ENCODE data around the gene RFTN1.

Gene RFTN1

DNA sequence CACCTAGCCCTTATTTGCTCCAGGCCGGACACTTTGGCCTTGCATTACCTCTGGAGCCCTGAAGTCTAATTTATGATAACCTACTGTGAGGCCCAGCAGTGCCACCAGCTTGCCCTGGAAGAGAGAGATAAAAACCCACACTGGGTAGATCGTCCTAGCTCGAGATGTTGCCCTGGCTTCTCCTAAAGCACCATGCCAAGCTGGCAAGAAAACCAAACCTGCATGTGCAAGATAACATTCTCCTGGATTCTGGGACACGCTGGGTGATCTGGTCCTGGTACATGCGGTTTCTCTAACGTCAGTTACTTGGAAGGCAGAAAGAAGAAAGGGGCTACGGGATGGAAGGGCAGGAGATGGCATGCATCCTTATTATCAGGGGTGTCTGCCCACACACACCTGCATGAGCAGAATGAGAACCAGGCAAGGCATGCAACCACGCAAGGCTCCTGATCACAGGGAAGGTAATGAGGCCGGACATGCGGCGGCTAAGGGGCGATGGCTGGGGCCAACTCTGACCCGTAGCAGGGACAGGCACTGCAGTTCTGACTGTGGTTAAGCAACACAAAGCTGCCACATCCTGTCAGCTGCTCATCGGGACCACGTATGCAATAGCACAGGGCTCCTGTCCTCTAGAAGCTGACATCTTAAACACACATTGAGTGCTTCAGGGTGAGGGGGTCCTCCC lies 175.5 kb downstream of the RFTN1 start:
- peak; percentile 79 for DNase-seq
- Mint-ChIP-seq H3K4me3 (no peak overlapping the region), H3K4me1 (peaks cover 50% of the 10 kb centered on the region), H3K27me3 (no peaks in the 10 kb centered on the region), H3K27ac (peak overlapping the region; percentile 76), H3K36me3 (peaks cover 70% of the 10 kb centered on the region), H3K9me3 (no peaks in the 10 kb centered on the region)
- CTCF ChIA-PET: interaction anchor here (0.6 to 2.9 kb wide), 6 partner anchors 19 to 213 kb away, joined by 3 to 13 read pairs (median 4); no protein-coding TSS in a partner anchor

DNA sequence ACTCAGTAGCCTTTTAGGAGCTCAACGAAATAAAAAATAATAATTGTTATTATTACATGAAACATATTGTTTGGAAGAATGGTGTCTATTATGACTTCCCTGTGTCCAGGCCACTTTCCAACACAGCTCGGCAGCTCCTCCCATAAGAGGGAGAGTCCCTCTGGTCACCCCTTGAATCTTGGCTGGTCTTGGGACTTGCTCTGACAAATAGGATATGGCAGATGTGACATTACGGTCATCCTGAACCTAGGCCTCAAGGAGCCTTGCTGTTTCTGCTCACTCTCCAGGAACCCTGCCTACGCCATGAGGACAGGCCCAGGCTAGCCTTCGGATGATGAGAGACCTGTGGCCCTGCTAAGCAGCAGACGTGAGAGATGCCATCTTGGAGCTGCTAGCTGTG lies 176.7 kb downstream of the RFTN1 start:
- peaks cover 76% of the 10 kb centered on the region for H3K36me3 Mint-ChIP-seq
- CTCF ChIA-PET: interaction anchor here (0.6 to 2.9 kb wide), 4 partner anchors 12 to 214 kb away, joined by 3 to 13 read pairs (median 8); no protein-coding TSS in a partner anchor
- H3K27me3 Mint-ChIP-seq: no peaks in the 10 kb centered on the region
- no peak for DNase-seq
- H3K4me1 Mint-ChIP-seq: peaks cover 51% of the 10 kb centered on the region
- no peak overlapping the region for H3K27ac Mint-ChIP-seq
- no peaks in the 10 kb centered on the region for H3K9me3 Mint-ChIP-seq
- H3K4me3 Mint-ChIP-seq: no peak overlapping the region

DNA sequence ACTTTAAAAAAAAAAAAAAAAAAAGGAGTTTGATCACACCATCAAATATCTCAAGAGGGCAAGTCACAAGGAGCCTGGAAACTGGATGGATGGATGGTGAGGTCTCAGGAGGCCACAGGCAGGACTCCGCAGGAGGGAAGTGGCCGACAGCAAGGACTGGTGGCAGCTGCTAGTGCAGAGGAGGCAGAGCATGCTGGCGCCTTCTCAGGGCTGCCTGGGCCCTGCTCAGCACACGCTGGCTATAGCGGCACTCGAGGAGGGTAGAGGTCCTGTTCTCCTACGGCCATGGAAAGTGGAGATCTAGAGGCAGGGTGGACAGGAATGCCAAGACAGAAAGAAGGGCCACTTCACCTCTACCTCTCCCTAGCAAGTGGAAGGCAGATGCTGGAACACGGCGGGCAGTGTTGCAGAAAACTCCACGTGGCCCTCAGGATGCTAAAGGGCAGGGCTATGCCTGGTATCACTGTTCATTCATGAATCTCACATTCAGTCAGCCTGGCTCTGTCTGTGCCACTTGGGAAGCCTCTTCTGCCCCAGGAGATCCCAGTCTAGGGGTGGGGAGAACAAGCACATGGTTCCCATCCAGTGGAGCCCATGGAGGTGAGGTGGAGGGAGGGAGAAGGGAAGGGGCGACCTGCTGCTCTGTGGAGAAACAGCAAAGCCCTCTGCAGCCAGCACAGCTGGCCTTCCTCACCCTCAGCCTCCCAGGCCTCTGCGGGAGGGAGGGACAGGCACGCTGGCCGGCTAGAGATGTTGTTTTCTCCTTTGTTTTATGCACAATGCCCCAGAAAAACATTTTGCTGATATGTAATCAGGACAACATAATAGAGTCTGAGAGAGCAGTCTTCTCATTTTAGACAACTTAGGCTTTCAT lies 177.5 kb downstream of the RFTN1 start:
- H3K9me3 Mint-ChIP-seq: peaks cover 6% of the 10 kb centered on the region
- peaks cover 82% of the 10 kb centered on the region for H3K36me3 Mint-ChIP-seq
- peak overlapping the region; percentile 83 for H3K27ac Mint-ChIP-seq
- no peaks in the 10 kb centered on the region for H3K27me3 Mint-ChIP-seq
- H3K4me1 Mint-ChIP-seq: peaks cover 50% of the 10 kb centered on the region
- DNase-seq: no peak
- no peak overlapping the region for H3K4me3 Mint-ChIP-seq
- CTCF ChIA-PET: interaction anchor here (0.6 to 2.9 kb wide), 3 partner anchors 11 to 215 kb away, joined by 3 to 13 read pairs (median 12); no protein-coding TSS in a partner anchor

DNA sequence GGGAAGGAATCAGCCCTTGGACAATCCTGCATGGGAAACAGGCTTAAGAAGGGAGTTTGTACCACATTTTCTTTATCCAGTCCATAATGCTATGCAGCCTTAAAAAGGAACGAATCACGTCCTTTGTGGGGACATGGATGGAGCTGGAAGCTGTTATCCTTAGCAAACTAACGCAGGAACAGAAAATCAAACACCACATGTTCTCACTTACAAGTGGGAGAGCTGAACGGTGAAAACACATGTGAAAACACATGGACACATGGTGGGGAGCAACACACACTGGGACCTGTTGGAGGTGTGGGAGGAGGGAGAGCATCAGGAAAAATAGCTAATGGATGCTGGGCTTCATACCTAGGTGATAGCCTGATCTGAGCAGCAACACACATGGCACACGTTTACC lies 178.2 kb downstream of the RFTN1 start:
- Mint-ChIP-seq H3K27me3 (no peaks in the 10 kb centered on the region), H3K4me1 (peaks cover 49% of the 10 kb centered on the region), H3K36me3 (peaks cover 84% of the 10 kb centered on the region), H3K9me3 (peaks cover 6% of the 10 kb centered on the region), H3K27ac (peak overlapping the region; percentile 83), H3K4me3 (no peak overlapping the region)
- DNase-seq: no peak
- CTCF ChIA-PET: interaction anchor here (2.9 kb wide), 1 partner anchor 216 kb away, joined by 12 read pairs; no protein-coding TSS in a partner anchor

DNA sequence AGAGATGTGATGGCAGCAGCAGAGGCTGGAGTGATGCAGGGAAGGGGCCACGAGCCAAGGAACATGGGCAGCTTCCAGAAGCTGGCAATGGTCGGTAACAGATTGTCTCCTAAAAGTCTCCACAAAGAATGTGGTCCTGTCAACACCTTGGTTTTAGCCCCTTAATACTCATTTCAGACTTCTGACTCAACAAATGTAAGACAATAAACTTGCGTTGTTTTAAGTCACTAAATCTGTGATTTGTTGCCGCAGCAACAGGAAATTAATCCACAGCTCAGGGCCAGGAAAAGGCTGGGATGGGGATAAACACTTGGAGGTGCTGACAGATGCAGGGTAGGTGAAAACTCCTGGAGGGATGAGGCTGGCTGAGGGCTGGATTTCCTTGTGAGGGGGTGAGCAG lies 178.6 kb downstream of the RFTN1 start:
- H3K4me1 Mint-ChIP-seq: peaks cover 49% of the 10 kb centered on the region
- H3K36me3 Mint-ChIP-seq: peaks cover 84% of the 10 kb centered on the region
- peaks cover 6% of the 10 kb centered on the region for H3K9me3 Mint-ChIP-seq
- no peak for DNase-seq
- H3K27ac Mint-ChIP-seq: peak overlapping the region; percentile 83
- no peaks in the 10 kb centered on the region for H3K27me3 Mint-ChIP-seq
- CTCF ChIA-PET: interaction anchor here (1.3 kb wide), 1 partner anchor 15 kb away, joined by 5 read pairs; no protein-coding TSS in a partner anchor
- no peak overlapping the region for H3K4me3 Mint-ChIP-seq

DNA sequence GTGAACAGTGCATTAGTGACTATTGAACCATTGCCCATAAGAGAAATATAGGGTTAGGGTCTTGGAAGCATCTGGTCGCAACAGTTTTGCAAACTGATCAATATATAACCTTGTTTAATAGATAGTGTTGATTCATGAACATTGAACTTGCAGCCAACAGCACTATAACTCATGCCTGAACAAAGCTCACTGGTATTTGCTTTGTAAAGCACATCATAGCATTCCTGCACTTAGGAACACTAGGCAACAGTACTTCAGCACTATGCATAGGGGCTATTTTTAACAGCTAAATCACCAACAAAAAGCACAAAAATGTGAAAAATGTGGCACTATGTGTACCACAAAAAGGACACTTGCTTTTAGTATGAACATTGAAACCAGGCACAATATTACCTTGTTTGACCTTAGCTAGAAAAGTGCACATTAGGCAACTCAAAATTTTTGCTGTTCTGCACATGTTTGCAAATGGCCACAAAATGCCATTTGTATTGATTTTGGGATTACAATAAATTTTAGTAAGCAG lies 180.5 kb downstream of the RFTN1 start:
- Mint-ChIP-seq H3K9me3 (peaks cover 6% of the 10 kb centered on the region), H3K4me1 (peaks cover 29% of the 10 kb centered on the region), H3K36me3 (peaks cover 81% of the 10 kb centered on the region), H3K27ac (no peak overlapping the region), H3K4me3 (no peak overlapping the region), H3K27me3 (no peaks in the 10 kb centered on the region)
- DNase-seq: no peak
- CTCF ChIA-PET: interaction anchor here (0.7 to 1.4 kb wide), 3 partner anchors 13 to 197 kb away, joined by 3 to 8 read pairs (median 3); no protein-coding TSS in a partner anchor

DNA sequence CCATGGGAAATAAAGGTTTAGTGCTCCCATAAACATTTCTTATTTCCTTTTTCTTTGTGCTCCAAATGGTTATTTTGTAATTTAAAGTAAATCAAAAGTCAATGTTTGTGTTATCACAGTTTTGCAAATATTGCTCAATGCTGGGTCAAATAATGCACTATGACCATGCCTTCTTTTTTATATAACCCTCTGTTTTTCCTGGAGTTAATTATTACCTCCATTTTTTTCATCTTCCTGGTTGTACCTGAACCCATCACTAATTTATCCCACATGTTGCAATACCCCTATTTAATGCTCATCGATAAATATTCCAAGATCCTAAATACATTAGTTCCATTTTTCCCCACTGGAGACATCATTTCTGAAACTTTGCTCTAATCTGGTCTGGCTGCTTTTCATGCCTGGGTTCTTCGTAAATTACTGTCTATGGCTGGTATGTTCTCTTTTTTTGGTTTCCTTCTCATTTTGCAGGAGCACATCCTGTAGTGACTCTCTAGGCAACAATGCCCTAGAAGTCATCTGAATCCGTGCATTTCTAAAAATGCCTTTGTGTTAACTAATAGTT lies 182.1 kb downstream of the RFTN1 start:
- no peak for DNase-seq
- peaks cover 87% of the 10 kb centered on the region for H3K36me3 Mint-ChIP-seq
- CTCF ChIA-PET: no interaction called here
- H3K27ac Mint-ChIP-seq: peak overlapping the region; percentile 60
- no peak overlapping the region for H3K4me3 Mint-ChIP-seq
- H3K9me3 Mint-ChIP-seq: peaks cover 6% of the 10 kb centered on the region
- peaks cover 17% of the 10 kb centered on the region for H3K4me1 Mint-ChIP-seq
- no peaks in the 10 kb centered on the region for H3K27me3 Mint-ChIP-seq

DNA sequence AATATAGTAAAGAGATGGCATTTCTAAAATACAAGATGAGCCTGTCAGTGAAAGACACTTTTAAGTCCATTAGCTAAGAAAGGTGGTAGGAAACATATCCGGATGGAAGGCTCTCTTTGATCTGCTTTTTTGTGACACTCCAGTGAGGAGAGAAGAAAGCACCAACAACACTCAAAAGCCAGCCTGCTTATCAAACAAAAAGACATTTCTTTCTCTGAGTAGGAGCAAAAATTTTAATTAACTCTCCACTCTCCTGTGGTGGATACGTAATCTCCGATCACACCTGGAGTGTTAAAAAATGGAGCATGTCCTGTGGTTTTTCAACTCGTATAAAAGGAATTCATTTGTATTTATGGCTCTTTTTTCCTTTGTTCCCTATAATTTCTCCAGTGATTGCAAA lies 183.1 kb downstream of the RFTN1 start:
- peak overlapping the region; percentile 33 for H3K27ac Mint-ChIP-seq
- peaks cover 6% of the 10 kb centered on the region for H3K9me3 Mint-ChIP-seq
- peaks cover 88% of the 10 kb centered on the region for H3K36me3 Mint-ChIP-seq
- H3K4me3 Mint-ChIP-seq: no peak overlapping the region
- no peaks in the 10 kb centered on the region for H3K27me3 Mint-ChIP-seq
- DNase-seq: no peak
- H3K4me1 Mint-ChIP-seq: peaks cover 12% of the 10 kb centered on the region
- CTCF ChIA-PET: no interaction called here

DNA sequence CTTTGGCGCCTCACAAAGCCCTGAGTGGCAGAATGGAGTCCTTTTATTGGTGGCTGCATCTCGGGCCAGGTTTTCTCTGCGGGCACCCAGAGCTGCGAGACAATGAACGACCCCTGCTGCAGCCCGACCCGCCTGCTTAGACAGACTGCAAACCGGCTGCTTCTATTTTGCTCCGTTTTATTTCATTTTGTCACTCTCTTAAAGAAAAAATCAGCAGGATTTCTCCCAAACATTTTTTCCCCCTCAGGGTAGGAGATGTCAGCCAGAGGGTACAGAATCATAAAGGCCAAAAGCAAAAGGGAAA lies 183.7 kb downstream of the RFTN1 start:
- Mint-ChIP-seq H3K27me3 (no peaks in the 10 kb centered on the region), H3K4me3 (no peak overlapping the region), H3K9me3 (peaks cover 6% of the 10 kb centered on the region), H3K4me1 (peaks cover 8% of the 10 kb centered on the region), H3K27ac (peak overlapping the region; percentile 60), H3K36me3 (peaks cover 87% of the 10 kb centered on the region)
- no peak for DNase-seq
- CTCF ChIA-PET: no interaction called here

DNA sequence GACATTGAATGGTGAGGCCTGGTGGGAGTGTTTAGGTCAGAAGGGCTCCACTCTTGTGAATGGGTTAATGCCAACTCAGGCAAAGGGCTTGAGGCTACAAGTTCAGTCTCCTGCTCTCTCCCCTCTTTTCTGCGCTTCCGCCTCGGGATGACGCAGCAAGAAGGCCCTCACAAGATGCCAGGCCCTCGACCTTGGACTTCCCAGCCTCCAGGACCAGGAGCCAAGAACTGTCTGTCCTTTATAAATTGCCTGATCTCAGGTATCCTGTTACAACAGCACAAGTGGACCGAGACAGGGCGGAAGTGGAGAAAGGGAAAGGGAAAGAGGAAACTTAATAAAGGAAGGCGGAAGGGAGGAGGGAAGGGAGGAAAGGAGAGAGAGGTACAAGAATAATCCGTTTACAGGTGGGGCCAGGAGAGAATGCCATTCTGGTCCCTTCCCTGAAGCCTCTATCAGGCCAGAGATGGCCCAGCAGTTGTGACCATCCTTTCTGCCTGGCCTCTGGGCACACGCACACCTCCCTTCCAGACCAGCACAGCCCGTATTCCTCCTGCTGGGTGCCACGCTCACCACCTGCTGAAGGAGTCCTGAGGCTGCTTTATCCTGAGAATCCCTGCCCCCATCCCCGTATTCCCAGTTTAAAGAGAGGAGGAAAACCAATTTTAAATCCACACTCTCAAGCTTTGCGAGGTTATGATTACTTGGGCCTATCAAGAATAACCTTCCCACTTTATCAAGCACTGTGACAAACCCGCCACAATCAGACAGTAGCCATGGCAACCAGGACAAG lies 184.3 kb downstream of the RFTN1 start:
- H3K4me3 Mint-ChIP-seq: no peak overlapping the region
- H3K36me3 Mint-ChIP-seq: peaks cover 86% of the 10 kb centered on the region
- H3K27me3 Mint-ChIP-seq: no peaks in the 10 kb centered on the region
- peak overlapping the region; percentile 60 for H3K27ac Mint-ChIP-seq
- H3K9me3 Mint-ChIP-seq: peaks cover 6% of the 10 kb centered on the region
- H3K4me1 Mint-ChIP-seq: peaks cover 10% of the 10 kb centered on the region
- no peak for DNase-seq
- CTCF ChIA-PET: no interaction called here

DNA sequence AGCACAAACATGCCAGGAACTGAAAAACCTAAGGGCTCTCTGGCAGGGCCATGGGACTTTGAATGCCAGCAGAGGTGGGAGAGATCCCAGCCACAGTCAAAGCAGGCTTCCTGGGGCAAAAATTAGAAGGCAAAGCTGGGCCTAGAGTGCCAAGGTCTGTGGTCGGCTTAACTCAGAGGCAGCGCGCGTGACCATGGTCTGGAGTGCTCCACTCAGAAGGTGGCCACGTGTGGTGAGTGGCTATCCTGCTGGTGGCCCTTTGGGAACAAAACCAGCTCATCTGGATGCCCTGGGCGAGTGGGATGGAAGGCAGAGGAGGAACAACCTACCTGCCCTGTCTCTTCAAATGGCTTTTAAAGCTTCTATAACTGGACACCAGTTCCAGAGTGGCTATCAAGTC lies 185.4 kb downstream of the RFTN1 start:
- no peak for DNase-seq
- Mint-ChIP-seq H3K36me3 (peaks cover 87% of the 10 kb centered on the region), H3K27me3 (no peaks in the 10 kb centered on the region), H3K4me3 (no peak overlapping the region), H3K4me1 (peaks cover 9% of the 10 kb centered on the region), H3K9me3 (peaks cover 6% of the 10 kb centered on the region), H3K27ac (peak overlapping the region; percentile 61)
- CTCF ChIA-PET: interaction anchor here (1.1 kb wide), 1 partner anchor 15 kb away, joined by 4 read pairs; no protein-coding TSS in a partner anchor

DNA sequence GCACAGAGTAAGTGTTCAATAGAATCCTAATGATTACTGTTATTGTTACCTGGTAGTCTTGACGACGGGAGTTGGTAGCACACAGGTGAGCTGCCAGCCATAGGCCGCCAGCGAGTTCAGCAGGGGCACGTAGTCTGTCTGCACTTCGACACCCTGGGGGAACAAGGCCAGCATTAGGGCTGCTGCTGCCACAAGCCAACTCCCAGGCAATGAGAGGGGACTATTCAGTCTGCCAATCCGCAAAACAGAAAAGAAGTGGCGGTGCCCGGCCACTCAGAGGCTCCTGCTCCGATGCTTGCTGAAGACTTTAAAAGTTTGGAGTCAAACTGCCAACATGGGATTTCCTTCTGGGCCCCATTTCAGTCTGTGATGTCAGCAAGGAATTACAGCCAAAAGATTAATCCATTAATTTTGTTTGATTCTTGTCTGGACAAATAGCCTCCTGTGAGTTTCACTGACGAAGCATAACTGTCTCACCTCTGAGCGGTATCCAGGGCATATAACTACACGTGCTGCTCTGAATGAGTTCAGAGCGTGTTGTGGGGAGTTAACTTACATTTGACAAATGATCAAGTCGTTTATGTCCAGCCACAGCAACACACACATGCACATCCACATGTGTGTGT lies 186.7 kb downstream of the RFTN1 start:
- CTCF ChIA-PET: interaction anchor here (0.6 kb wide), 1 partner anchor 198 kb away, joined by 3 read pairs; no protein-coding TSS in a partner anchor
- DNase-seq: no peak
- H3K9me3 Mint-ChIP-seq: peaks cover 6% of the 10 kb centered on the region
- peaks cover 6% of the 10 kb centered on the region for H3K4me1 Mint-ChIP-seq
- H3K27me3 Mint-ChIP-seq: no peaks in the 10 kb centered on the region
- H3K36me3 Mint-ChIP-seq: peaks cover 83% of the 10 kb centered on the region
- peak overlapping the region; percentile 39 for H3K27ac Mint-ChIP-seq
- no peak overlapping the region for H3K4me3 Mint-ChIP-seq

DNA sequence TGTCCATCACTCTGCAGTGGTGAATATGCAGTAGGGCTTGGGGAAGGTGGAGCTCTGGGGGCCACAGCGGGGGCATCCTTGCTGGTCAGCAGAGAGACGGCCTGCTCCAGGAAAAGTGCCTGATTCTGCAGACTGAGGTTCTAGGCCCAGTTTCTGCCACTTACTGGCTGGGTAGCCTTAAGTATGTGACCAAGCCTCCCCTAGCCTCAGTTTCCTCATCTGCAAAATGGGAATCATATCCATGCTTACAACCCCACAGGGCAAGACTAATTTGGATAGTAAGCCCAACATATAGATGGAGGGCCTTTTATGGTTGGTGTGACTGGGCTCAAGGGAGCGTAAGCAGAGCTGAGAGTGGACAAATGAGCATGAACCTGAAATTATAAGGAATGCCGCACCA lies 187.6 kb downstream of the RFTN1 start:
- H3K27me3 Mint-ChIP-seq: no peaks in the 10 kb centered on the region
- no peaks in the 10 kb centered on the region for H3K9me3 Mint-ChIP-seq
- H3K27ac Mint-ChIP-seq: peak overlapping the region; percentile 55
- DNase-seq: no peak
- no peak overlapping the region for H3K4me3 Mint-ChIP-seq
- H3K4me1 Mint-ChIP-seq: peaks cover 12% of the 10 kb centered on the region
- CTCF ChIA-PET: no interaction called here
- peaks cover 82% of the 10 kb centered on the region for H3K36me3 Mint-ChIP-seq
